ENCODE results near the gene SLC26A2. TPM values are rescaled to one million over a fixed set of nuclear protein-coding genes. Genes with fewer than 3 reads are reported as not detected.
A peak's percentile ranks its signal among the peaks of the same experiment; 100 is the strongest.

Gene SLC26A2
- total RNA-seq, 1 experiment from 2014 or later = 10.8 TPM

DNA sequence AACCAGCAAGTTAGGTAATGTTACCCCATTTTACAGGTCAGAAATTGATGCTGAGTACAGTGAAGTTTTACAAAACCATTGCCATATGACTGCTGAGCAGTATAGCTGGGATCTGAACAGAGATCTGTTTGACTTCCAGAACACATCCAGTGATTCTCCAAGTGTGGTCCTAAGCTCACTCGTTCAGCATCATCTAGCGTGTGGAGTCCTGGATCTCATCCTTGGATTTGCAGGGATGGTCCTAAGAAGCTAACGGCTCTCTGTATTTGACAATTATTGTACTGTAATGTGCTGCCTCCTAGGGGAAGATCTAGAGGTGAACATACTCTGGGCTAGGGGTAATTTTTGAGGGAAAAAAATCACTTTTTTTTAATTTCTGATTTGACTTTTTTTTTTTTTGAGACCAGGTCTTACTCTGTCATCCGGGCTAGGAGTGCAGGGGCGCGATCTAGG is 1.4 kb downstream of the SLC26A2 start:
- peak; percentile 28 for ATAC-seq
- Histone ChIP-seq H3K79me2 (ENCODE audit: low read length) (peaks cover 6% of the 10 kb centered on the region; the same call in 1 of the 2 replicates), H3K4me3 (ENCODE audit: low read length) (no peak overlapping the region), H3K27me3 (ENCODE audit: low read length) (no peaks in the 10 kb centered on the region), H3K4me1 (ENCODE audit: insufficient read depth, low read length) (peaks cover 23% of the 10 kb centered on the region), H3K4me2 (ENCODE audit: low read length) (peak overlapping the region; percentile 92), H3K36me3 (ENCODE audit: low read depth, low read length) (no peaks in the 10 kb centered on the region), H3K9me2 (replicated peaks; ENCODE audit: low read length) (no peaks in the 10 kb centered on the region), H3K9ac (ENCODE audit: low read length) (no peak overlapping the region), H2AFZ (ENCODE audit: low read length) (no peak overlapping the region), H3K27ac (ENCODE audit: low read length) (no peak overlapping the region), H3F3A (ENCODE audit: low read length, unreplicated experiment) (no peaks in the 10 kb centered on the region), H4K20me1 (ENCODE audit: low read length) (no peaks in the 10 kb centered on the region), H3K9me3 (ENCODE audit: low read length) (no peaks in the 10 kb centered on the region)
- ChIA-PET CTCF (interaction anchor here (0.6 to 4.6 kb wide), 11 partner anchors 23 to 340 kb away, joined by 3 to 36 read pairs (median 10); no protein-coding TSS in a partner anchor), POLR2A (ENCODE audit: unreplicated experiment) (interaction anchor here (0.6 kb wide), 1 partner anchor 128 kb away, joined by 3 read pairs; no protein-coding TSS in a partner anchor)
- BruUV-seq (replicated peaks) = no TSS peak
- DNase-seq = peak; percentile 84
- TF ChIP-seq CTCF (conservative IDR thresholded peaks at IDR 0.05; ENCODE audit: low read depth, low read length) (peak; percentile 96), EZH2phosphoT487 (IDR thresholded peaks at IDR 0.05; ENCODE audit: borderline replicate concordance, low read length) (no peak)
- intact Hi-C loops (cut with micrococcal nuclease) = loop anchor here (1.0 kb wide), 3 partner anchors 28 to 125 kb away; no protein-coding TSS in a partner anchor

DNA sequence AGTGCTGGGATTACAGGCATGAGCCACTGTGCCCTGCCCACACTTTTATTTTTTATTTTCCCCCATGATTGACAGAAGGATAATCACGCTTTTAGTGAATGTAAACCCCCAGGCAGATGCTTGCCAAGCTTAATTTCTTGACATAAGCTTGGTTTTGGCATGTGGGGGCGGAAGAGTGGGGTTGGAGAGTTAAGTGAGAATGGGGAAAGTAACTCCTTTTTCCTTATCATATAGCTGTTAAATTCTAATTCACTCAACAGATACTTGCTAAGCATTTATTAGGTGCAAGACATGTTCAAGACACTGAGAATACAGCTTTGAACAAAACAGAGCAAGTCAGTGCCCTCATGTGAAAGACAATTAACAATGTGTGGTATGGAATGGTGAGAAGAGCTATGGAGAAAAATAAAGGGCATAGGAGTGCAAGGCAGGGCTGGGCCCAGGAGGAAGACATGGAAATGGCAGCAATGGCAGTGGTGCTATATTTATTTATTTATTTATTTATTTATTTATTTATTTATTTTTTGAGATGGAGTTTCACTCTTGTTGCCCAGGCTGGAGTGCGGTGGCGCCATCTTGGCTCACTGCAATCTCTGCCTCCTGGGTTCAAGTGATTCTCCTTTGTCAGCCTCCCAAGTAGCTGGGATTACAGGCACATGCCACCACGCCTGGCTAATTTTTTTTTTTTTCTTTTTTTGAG is 2.2 kb downstream of the SLC26A2 start:
- Histone ChIP-seq H3K4me2 (ENCODE audit: low read length) (no peak overlapping the region), H3K4me3 (ENCODE audit: low read length) (no peak overlapping the region), H3K9me2 (replicated peaks; ENCODE audit: low read length) (no peaks in the 10 kb centered on the region), H3F3A (ENCODE audit: low read length, unreplicated experiment) (no peaks in the 10 kb centered on the region), H3K9ac (ENCODE audit: low read length) (no peak overlapping the region), H3K4me1 (ENCODE audit: insufficient read depth, low read length) (peaks cover 18% of the 10 kb centered on the region), H3K27me3 (ENCODE audit: low read length) (no peaks in the 10 kb centered on the region), H2AFZ (ENCODE audit: low read length) (no peak overlapping the region), H3K36me3 (ENCODE audit: low read depth, low read length) (no peaks in the 10 kb centered on the region), H3K9me3 (ENCODE audit: low read length) (no peaks in the 10 kb centered on the region), H3K79me2 (ENCODE audit: low read length) (peaks cover 6% of the 10 kb centered on the region; the same call in 1 of the 2 replicates), H3K27ac (ENCODE audit: low read length) (no peak overlapping the region), H4K20me1 (ENCODE audit: low read length) (no peaks in the 10 kb centered on the region)
- no peak for ATAC-seq
- ChIA-PET POLR2A (ENCODE audit: unreplicated experiment) (interaction anchor here (0.5 to 0.6 kb wide), 2 partner anchors 111 to 129 kb away, joined by 3 to 9 read pairs; no protein-coding TSS in a partner anchor), CTCF (interaction anchor here (0.6 to 4.6 kb wide), 7 partner anchors 23 to 477 kb away, joined by 4 to 36 read pairs (median 10); no protein-coding TSS in a partner anchor)
- intact Hi-C loops (cut with micrococcal nuclease) = loop anchor here (1.0 kb wide), 3 partner anchors 28 to 125 kb away; no protein-coding TSS in a partner anchor
- no TSS peak for BruUV-seq (replicated peaks)
- TF ChIP-seq EZH2phosphoT487 (IDR thresholded peaks at IDR 0.05; ENCODE audit: borderline replicate concordance, low read length) (no peak), EZH2 (IDR thresholded peaks at IDR 0.05; ENCODE audit: low read length, unreplicated experiment) (no peak), CTCF (conservative IDR thresholded peaks at IDR 0.05; ENCODE audit: low read depth, low read length) (no peak)
- DNase-seq = no peak

- Histone ChIP-seq H4K20me1 (ENCODE audit: low read length) (no peaks in the 10 kb centered on the region), H3F3A (ENCODE audit: low read length, unreplicated experiment) (no peaks in the 10 kb centered on the region), H3K79me2 (ENCODE audit: low read length) (peaks cover 6% of the 10 kb centered on the region; the same call in 1 of the 2 replicates), H3K9me3 (ENCODE audit: low read length) (no peaks in the 10 kb centered on the region), H3K4me3 (ENCODE audit: low read length) (no peak overlapping the region), H3K9me2 (replicated peaks; ENCODE audit: low read length) (no peaks in the 10 kb centered on the region), H3K27ac (ENCODE audit: low read length) (no peak overlapping the region), H3K27me3 (ENCODE audit: low read length) (no peaks in the 10 kb centered on the region), H3K36me3 (ENCODE audit: low read depth, low read length) (no peaks in the 10 kb centered on the region), H3K4me2 (ENCODE audit: low read length) (no peak overlapping the region), H3K4me1 (ENCODE audit: insufficient read depth, low read length) (peaks cover 18% of the 10 kb centered on the region), H2AFZ (ENCODE audit: low read length) (no peak overlapping the region), H3K9ac (ENCODE audit: low read length) (no peak overlapping the region)
- intact Hi-C loops (cut with micrococcal nuclease) = no loop called here
- no peak for ATAC-seq
- BruUV-seq (replicated peaks) = no TSS peak
- CTCF ChIA-PET = no interaction called here
- TF ChIP-seq EZH2 (IDR thresholded peaks at IDR 0.05; ENCODE audit: low read length, unreplicated experiment) (no peak), CTCF (conservative IDR thresholded peaks at IDR 0.05; ENCODE audit: low read depth, low read length) (no peak), EZH2phosphoT487 (IDR thresholded peaks at IDR 0.05; ENCODE audit: borderline replicate concordance, low read length) (no peak)
- no peak for DNase-seq
- POLR2A ChIA-PET (ENCODE audit: unreplicated experiment) = no interaction called here
These were observed 3.2 kb downstream of the SLC26A2 start for GRCh38 chr5:149963729-149964128.

Measured in PC-3 (cell line).